K562 (cell line): Measurements from ENCODE around the gene SPTBN2. TPM values are rescaled to one million over a fixed set of nuclear protein-coding genes. Genes with fewer than 3 reads are reported as not detected.

Source experiments
- ATAC-seq: fragments of 200-7000 bp; cut with Tn5 transposase; 3 replicates; pipeline ENCODE4 v1.9.1; 2020; ENCODE audit warnings: moderate library complexity
- BruUV-seq: library from RNA; stranded (reverse); fragments of 400-500 nt; replicated peaks from 2 replicates; lab custom pipeline; 2021; lab: Mats Ljungman, UMichigan
- CTCF ChIA-PET: fragments of 300-600 bp; formaldehyde crosslinking; extraction: SDS; loops from one replicate; lab custom pipeline; 2021; ENCODE audit warnings: low intra/inter-chr PET ratio; lab: Yijun Ruan, JAX
- POLR2A ChIA-PET: fragments of 300-600, 350-650 bp; sonication (Branson Sonifier 250); formaldehyde crosslinking; extraction: SDS; loops from one replicate; lab custom pipeline; 2021; ENCODE audit warnings: antibody characterized with exemption, inconsistent platforms; lab: Yijun Ruan, JAX
- DNase-seq, 4 experiments: peaks; one replicate each; pipeline versions ENCODE4 v3.0.0 to v3.0.0-alpha.2; 2011 to 2018; ENCODE audit warnings: low spot score in 3 of 4, mixed read lengths in 3 of 4; ENCODE audit errors: extremely low read depth in 1 of 4
- FAIRE-seq: peaks from 2 replicates; lab custom pipeline; 2011; peaks lifted over from hg19 to GRCh38; lab: Jason Lieb, UNC
- H2AFZ ChIP-seq: 2 replicates; pipeline ENCODE4 v1.6.0; 2011; ENCODE audit warnings: low read depth, low read length, control low read depth, inconsistent platforms
- H3K27ac ChIP-seq: fragments of 200-600 bp; 3 replicates; pipeline ENCODE4 v1.8.0; 2011; ENCODE audit warnings: low read depth, mild to moderate bottlenecking, control low read depth, inconsistent platforms, low read length, moderate library complexity, mixed read lengths; ENCODE audit errors: extremely low read depth
- H3K27me3 ChIP-seq, 2 experiments: fragments of 300-600 bp in 1 of 2; 2 replicates in 1 of 2; 3 replicates in 1 of 2; pipeline versions ENCODE4 v1.6.0 to v1.8.0; 2011; ENCODE audit warnings: inconsistent platforms in 2 of 2, low read length in 2 of 2, mild to moderate bottlenecking in 1 of 2, mixed read lengths in 1 of 2, moderate library complexity in 1 of 2; ENCODE audit not compliant: control insufficient read depth in 2 of 2, insufficient read depth in 2 of 2
- H3K36me3 ChIP-seq: fragments of 300-600 bp; 3 replicates; pipeline ENCODE4 v1.8.0; 2011; ENCODE audit warnings: mild to moderate bottlenecking, low read length, inconsistent platforms; ENCODE audit not compliant: control insufficient read depth, insufficient read depth
- H3K4me1 ChIP-seq, 2 experiments: fragments of 200-600 bp in 1 of 2; replicated peaks in 1 of 2; 2 replicates in 1 of 2; 3 replicates in 1 of 2; pipeline versions ENCODE4 v1.5.1 to v1.8.0; 2011; ENCODE audit warnings: inconsistent platforms in 2 of 2, low read length in 2 of 2, mild to moderate bottlenecking in 1 of 2, mixed read lengths in 1 of 2, moderate library complexity in 1 of 2; ENCODE audit not compliant: control insufficient read depth in 2 of 2, insufficient read depth in 2 of 2
- H3K4me2 ChIP-seq: 2 replicates; pipeline ENCODE4 v1.6.1; 2011; ENCODE audit warnings: low read length, control low read depth, inconsistent platforms, mixed read lengths; ENCODE audit not compliant: insufficient read depth
- H3K4me3 ChIP-seq: fragments of 200-600 bp; sonication (generic), shearing (Covaris generic); 2 replicates; pipeline ENCODE4 v1.5.1; 2016; ENCODE audit warnings: control low read depth, inconsistent platforms
- H3K79me2 ChIP-seq: fragments of 200-600 bp; 3 replicates; pipeline ENCODE4 v1.8.0; 2011; ENCODE audit warnings: low read length, inconsistent platforms; ENCODE audit not compliant: control insufficient read depth, insufficient read depth
- H3K9ac ChIP-seq, 2 experiments: 2 replicates each; pipeline versions ENCODE4 v1.6.0 to v1.6.1; 2011; ENCODE audit warnings: low read depth in 2 of 2, low read length in 2 of 2, control low read depth in 1 of 2, inconsistent platforms in 1 of 2, mild to moderate bottlenecking in 1 of 2, mixed read lengths in 1 of 2; ENCODE audit not compliant: insufficient read depth in 1 of 2
- H3K9me1 ChIP-seq: one replicate; pipeline ENCODE4 v1.6.0; 2011; ENCODE audit warnings: inconsistent platforms, mild to moderate bottlenecking, low read length, moderate library complexity; ENCODE audit not compliant: control insufficient read depth, insufficient read depth
- H3K9me3 ChIP-seq: replicated peaks from 2 replicates; pipeline ENCODE4 v1.5.1; 2011; ENCODE audit warnings: low read depth, low read length, inconsistent platforms; ENCODE audit not compliant: control insufficient read depth, insufficient read depth
- H4K20me1 ChIP-seq: replicated peaks from 2 replicates; pipeline ENCODE4 v1.6.1; 2011; ENCODE audit warnings: low read length, inconsistent platforms, mixed read lengths; ENCODE audit not compliant: control insufficient read depth, insufficient read depth
- KAT8 ChIP-seq: fragments of 450-650 bp; IDR thresholded peaks from 2 replicates; pipeline ENCODE4 v1.6.1; 2016; ENCODE audit warnings: low read depth, mild to moderate bottlenecking
- MLLT1 ChIP-seq, 2 experiments: fragments of 450-650 bp; IDR thresholded peaks; 2 replicates each; pipeline ENCODE4 v1.6.1; 2016
- MYC ChIP-seq, 2 experiments: fragments of 250-450 bp in 1 of 2; sonication (Bioruptor Pico) in 1 of 2; IDR thresholded peaks; 2 replicates each; pipeline versions ENCODE4 v1.5.1 to v1.6.1; 2012 to 2021; ENCODE audit warnings: low read depth in 2 of 2, borderline replicate concordance in 1 of 2, improper control_type of control experiment in 1 of 2, low read length in 1 of 2, mild to moderate bottlenecking in 1 of 2, moderate library complexity in 1 of 2
- OTX1 ChIP-seq: fragments of 450-650 bp; formaldehyde crosslinking; IDR thresholded peaks from 2 replicates; pipeline ENCODE4 v1.4.0; 2022; ENCODE audit warnings: mild to moderate bottlenecking
- POLR2G ChIP-seq: fragments of 200-400 bp; formaldehyde crosslinking; IDR thresholded peaks from 2 replicates; pipeline ENCODE4 v1.6.1; 2017; ENCODE audit warnings: low read depth, mild to moderate bottlenecking, antibody characterized with exemption, low read length, moderate library complexity
- STAG1 ChIP-seq: sonication (generic); formaldehyde crosslinking; IDR thresholded peaks from 2 replicates; pipeline ENCODE4 v1.5.0; 2020; ENCODE audit warnings: missing genetic modification reagents, borderline replicate concordance
- THAP7 ChIP-seq: fragments of 250-450 bp; sonication (Bioruptor Pico); IDR thresholded peaks from 2 replicates; pipeline ENCODE4 v1.5.0; 2021
- whole genome bisulfite sequencing: fragments of 100-300 bp; shearing (Covaris generic); methylation state at CpG from one replicate; pipeline ENCODE4 v1.1.6; 2016; ENCODE audit warnings: low coverage, mixed read lengths; ENCODE audit not compliant: insufficient coverage; ENCODE audit errors: missing lambda C conversion rate; 5-methylcytosine and 5-hydroxymethylcytosine counted together
- in situ Hi-C: fragments of 300-500 bp; cut with MboI; formaldehyde crosslinking; loops from 4 replicates; pipeline ENCODE4 v1.15.0; 2018; ENCODE audit warnings: inconsistent platforms, mixed read lengths
- intact Hi-C: fragments of 100-400 bp; cut with micrococcal nuclease; formaldehyde crosslinking; loops from 2 replicates; pipeline ENCODE4 v1.14.2; 2022
- polyA plus RNA-seq, 8 experiments: library from polyadenylated mRNA; depleted of rRNA in 4 of 8; stranded (reverse) in 5 of 8; unstranded in 3 of 8; fragments of >200 nt; fragmentation: Nextera tagmentation in 2 of 8; fragmentation: Illumina TruSeq in 1 of 8; extraction: Ambion mirVana in 2 of 8; extraction: Trizol in 1 of 8; gene quantifications; 2 replicates each; pipeline versions ENCODE4 v1.2.1 to v1.2.3, GENCODE V29; 2011 to 2014; ENCODE audit warnings: inconsistent platforms in 1 of 8, missing spikeins in 1 of 8
- total RNA-seq, 7 experiments: library from RNA; depleted of rRNA in 6 of 7; stranded (reverse); fragments of >200 nt in 6 of 7; fragmentation: Illumina TruSeq in 2 of 7; extraction: Trizol in 2 of 7; gene quantifications; 2 replicates each; pipeline versions ENCODE4 v1.2.1 to v1.2.3, GENCODE V29; 2011 to 2021; ENCODE audit warnings: low replicate concordance in 1 of 7
- TF ChIP-seq, protein P1 (sequence below), 2 experiments: fragments of 450-650 bp; formaldehyde crosslinking in 1 of 2; IDR thresholded peaks; 2 replicates each; pipeline versions ENCODE4 v1.4.0 to v1.6.1; 2014 to 2020; ENCODE audit warnings: mild to moderate bottlenecking in 2 of 2, borderline replicate concordance in 1 of 2, low read depth in 1 of 2

The SPTBN2 gene
- total and polyA plus RNA-seq, 9 of the 15 experiments (the other 6 are each of a cell fraction or from before 2014, with no cell fraction given), result 0.38 to 56.5 (median 19.7) TPM

GRCh38 chr11:66638177-66639065 lies 90.6 kb downstream of the SPTBN2 start, which contains the start of gene RBM4:
Gene RBM4 (plus strand): TSS chr11:66638703. CDS start chr11:66639712, 1,009 bp downstream.
- DNase-seq (peak; percentile 95 to 100 (median 98)), ATAC-seq (peak; percentile 95), FAIRE-seq (peak; percentile 90)
- peaks cover 18 to 24% of the 10 kb centered on the region in 2 experiments for H3K4me1 ChIP-seq
- H3K9me1 ChIP-seq, result peaks cover 6% of the 10 kb centered on the region
- no peaks in the 10 kb centered on the region for H3K27me3 ChIP-seq
- peak within 1 kb of the TSS; percentile 96 for H3K27ac ChIP-seq
- in situ Hi-C loops (no loop called here), intact Hi-C loops (no loop called here)
- peak within 1 kb of the TSS; percentile 73 for H3K4me3 ChIP-seq
- H3K79me2 ChIP-seq, result peaks cover 94% of the 10 kb centered on the region
- peak within 1 kb of the TSS; percentile 84 for H3K4me2 ChIP-seq
- WGBS, result under 1% methylated on average over 60 of the region's 63 CpGs
- no peaks in the 10 kb centered on the region for H3K9me3 ChIP-seq
- H3K9ac ChIP-seq, result peak within 1 kb of the TSS; percentile 94 to 96
- H4K20me1 ChIP-seq, result peaks cover 47% of the 10 kb centered on the region
- ChIA-PET POLR2A (interaction anchor here (0.6 to 26.4 kb wide), 23 partner anchors 8 to 782 kb away, joined by 3 to 387 read pairs (median 4); partner anchors contain the start of genes CTSF, DPP3, MRPL11 and RBM14), CTCF (no interaction called here)
- peaks cover 65% of the 10 kb centered on the region for H3K36me3 ChIP-seq
- peak within 1 kb of the TSS; percentile 63 for H2AFZ ChIP-seq
- BruUV-seq, result no TSS peak
- TF ChIP-seq MLLT1 (IDR thresholded peaks at IDR 0.05), result peak; percentile 56 to 68; a peak in 2 of 4 replicates
- peak; percentile 96 for TF ChIP-seq POLR2G
- TF ChIP-seq OTX1, result peak; percentile 86
- peak; percentile 89 for TF ChIP-seq MYC (IDR thresholded peaks at IDR 0.05; ENCODE audit: low read depth, low read length)
- TF ChIP-seq MYC (CRISPR knock-in tag; IDR thresholded peaks at IDR 0.05; ENCODE audit: borderline replicate concordance, low read depth), result peak; percentile 32; the same call in 1 of the 2 replicates
- no peak for TF ChIP-seq STAG1
- peak; percentile 82; the same call in 1 of the 2 replicates for TF ChIP-seq KAT8
- TF ChIP-seq, protein P1, sequence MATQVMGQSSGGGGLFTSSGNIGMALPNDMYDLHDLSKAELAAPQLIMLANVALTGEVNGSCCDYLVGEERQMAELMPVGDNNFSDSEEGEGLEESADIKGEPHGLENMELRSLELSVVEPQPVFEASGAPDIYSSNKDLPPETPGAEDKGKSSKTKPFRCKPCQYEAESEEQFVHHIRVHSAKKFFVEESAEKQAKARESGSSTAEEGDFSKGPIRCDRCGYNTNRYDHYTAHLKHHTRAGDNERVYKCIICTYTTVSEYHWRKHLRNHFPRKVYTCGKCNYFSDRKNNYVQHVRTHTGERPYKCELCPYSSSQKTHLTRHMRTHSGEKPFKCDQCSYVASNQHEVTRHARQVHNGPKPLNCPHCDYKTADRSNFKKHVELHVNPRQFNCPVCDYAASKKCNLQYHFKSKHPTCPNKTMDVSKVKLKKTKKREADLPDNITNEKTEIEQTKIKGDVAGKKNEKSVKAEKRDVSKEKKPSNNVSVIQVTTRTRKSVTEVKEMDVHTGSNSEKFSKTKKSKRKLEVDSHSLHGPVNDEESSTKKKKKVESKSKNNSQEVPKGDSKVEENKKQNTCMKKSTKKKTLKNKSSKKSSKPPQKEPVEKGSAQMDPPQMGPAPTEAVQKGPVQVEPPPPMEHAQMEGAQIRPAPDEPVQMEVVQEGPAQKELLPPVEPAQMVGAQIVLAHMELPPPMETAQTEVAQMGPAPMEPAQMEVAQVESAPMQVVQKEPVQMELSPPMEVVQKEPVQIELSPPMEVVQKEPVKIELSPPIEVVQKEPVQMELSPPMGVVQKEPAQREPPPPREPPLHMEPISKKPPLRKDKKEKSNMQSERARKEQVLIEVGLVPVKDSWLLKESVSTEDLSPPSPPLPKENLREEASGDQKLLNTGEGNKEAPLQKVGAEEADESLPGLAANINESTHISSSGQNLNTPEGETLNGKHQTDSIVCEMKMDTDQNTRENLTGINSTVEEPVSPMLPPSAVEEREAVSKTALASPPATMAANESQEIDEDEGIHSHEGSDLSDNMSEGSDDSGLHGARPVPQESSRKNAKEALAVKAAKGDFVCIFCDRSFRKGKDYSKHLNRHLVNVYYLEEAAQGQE (IDR thresholded peaks at IDR 0.05; ENCODE audit: borderline replicate concordance), result no peak
- TF ChIP-seq, protein P1 (CRISPR knock-in tag; IDR thresholded peaks at IDR 0.05; ENCODE audit: low read depth), result 0 out of 2 replicates have a peak, but pooled peaks have one; percentile 20
- TF ChIP-seq THAP7 (CRISPR knock-in tag), result peak; percentile 75; the same call in 1 of the 2 replicates
